22Rv1 (cell line): Measurements from ENCODE around the gene ACTR5.

Experiments used
- CTCF ChIP-seq: fragments of 450-650 bp; IDR thresholded peaks from 2 replicates; pipeline ENCODE4 v1.5.1; 2017; ENCODE audit warnings: mild to moderate bottlenecking
- ZFX ChIP-seq: fragments of 450-650 bp; IDR thresholded peaks from 2 replicates; pipeline ENCODE4 v1.6.1; 2017; ENCODE audit warnings: antibody characterized with exemption, borderline replicate concordance

DNA sequence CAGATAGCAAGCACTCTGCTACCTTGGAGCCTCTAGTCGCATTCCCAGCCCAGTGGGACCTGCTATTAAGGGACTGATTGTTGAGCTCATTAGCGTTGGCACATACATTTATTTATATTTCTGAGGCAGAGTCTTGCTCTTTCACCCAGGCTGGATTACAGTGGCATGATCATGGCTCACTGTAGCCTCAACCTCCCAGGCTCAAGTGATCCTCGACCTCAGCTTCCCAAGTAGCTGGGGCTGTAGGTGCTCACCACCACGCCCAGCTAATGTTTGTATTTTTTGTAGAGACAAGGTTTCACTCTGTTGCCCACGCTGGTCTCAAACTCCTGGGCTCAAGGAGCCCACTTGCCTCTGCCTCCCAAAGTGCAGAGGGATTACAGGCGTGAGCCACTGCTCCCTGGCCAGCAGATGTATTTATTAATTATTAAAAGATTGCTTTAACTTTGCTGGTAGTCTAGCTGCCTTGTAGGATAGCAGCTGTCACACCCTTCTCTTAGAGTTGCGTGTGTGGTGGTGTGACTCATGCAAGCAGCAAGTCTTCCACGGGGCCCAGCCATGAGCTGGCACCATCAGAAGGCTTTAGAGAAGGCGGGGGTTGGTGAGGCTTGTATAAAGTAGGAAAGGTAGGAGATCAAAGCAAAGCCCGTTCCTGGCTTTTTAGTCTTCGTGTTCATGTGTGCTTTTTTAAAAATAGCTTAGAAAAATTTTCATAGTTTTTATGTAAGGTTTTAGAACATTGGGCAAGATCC lies 16.5 kb downstream of the ACTR5 start:
- no peak for TF ChIP-seq CTCF
- TF ChIP-seq ZFX = no peak
